ENCODE measurements around the gene STARD9. TPM values are rescaled to one million over a fixed set of nuclear protein-coding genes. Genes with fewer than 3 reads are reported as not detected.

Gene STARD9
- total and polyA plus RNA-seq, 2 of the 13 experiments (the other 11 are each of a cell fraction or from before 2014, with no cell fraction given) = 5.3 to 7.5 TPM

GRCh38 chr15:42604894-42605744 is 29.7 kb downstream of the STARD9 start:
- Histone ChIP-seq H3K9ac (ENCODE audit: insufficient read depth, low read depth, low read length) (no peak overlapping the region), H3K27ac (ENCODE audit: extremely low read length, insufficient read depth, low read length) (no peak overlapping the region), H2AFZ (ENCODE audit: low read length) (no peak overlapping the region), H3K79me2 (ENCODE audit: insufficient read depth, low read length) (no peaks in the 10 kb centered on the region), H3K9me3 (ENCODE audit: low read length) (no peaks in the 10 kb centered on the region), H3K4me1 (ENCODE audit: insufficient read depth, low read length) (peaks cover 11% of the 10 kb centered on the region), H3K4me2 (ENCODE audit: low read depth, low read length) (no peak overlapping the region), H3K27me3 (ENCODE audit: control insufficient read depth in 1 of 2, insufficient read depth in 2 of 2, low read length in 2 of 2) (no peaks in the 10 kb centered on the region), H3K4me3 (replicated peaks in 1 of 3; ENCODE audit: insufficient read depth in 1 of 3, low read depth in 2 of 3, low read length in 3 of 3) (no peak overlapping the region), H3K36me3 (replicated peaks in 1 of 2; ENCODE audit: control insufficient read depth in 1 of 2, insufficient read depth in 2 of 2, low read length in 2 of 2) (no peaks in the 10 kb centered on the region; a peak in 2 of 5 replicates), H4K20me1 (ENCODE audit: insufficient read depth, low read length) (no peaks in the 10 kb centered on the region)
- no TSS peak for BruUV-seq (replicated peaks)
- ChIA-PET POLR2A (no interaction called here), CTCF (ENCODE audit: low intra/inter-chr PET ratio, low total read pairs) (no interaction called here)
- FAIRE-seq (no peak), ATAC-seq (no peak), DNase-seq (ENCODE audit: low spot score) (no peak)
- intact Hi-C loops (cut with micrococcal nuclease; ENCODE audit: unreplicated experiment) = no loop called here
- 98% methylated on average over 8 of the region's 8 CpGs for WGBS (ENCODE audit: low lambda C conversion rate)
- in situ Hi-C loops (cut with HindIII; ENCODE audit: extremely low pct_ligation_motif_present, low pct_unique_long_range_greater_than_20kb) = no loop called here
- TF ChIP-seq ZNF274 (CRISPR knock-in tag; IDR thresholded peaks at IDR 0.05) (no peak), NR2F1 (CRISPR knock-in tag; IDR thresholded peaks at IDR 0.05) (no peak), AHR (CRISPR knock-in tag; IDR thresholded peaks at IDR 0.05) (no peak), MAF1 (CRISPR knock-in tag; IDR thresholded peaks at IDR 0.05; ENCODE audit: borderline replicate concordance) (no peak), ZBTB1 (CRISPR knock-in tag; IDR thresholded peaks at IDR 0.05; ENCODE audit: borderline replicate concordance) (no peak), SOX5 (CRISPR knock-in tag; IDR thresholded peaks at IDR 0.05; ENCODE audit: borderline replicate concordance) (no peak), THAP11 (CRISPR knock-in tag; IDR thresholded peaks at IDR 0.05) (no peak), ZNF512B (CRISPR knock-in tag; IDR thresholded peaks at IDR 0.05; ENCODE audit: borderline replicate concordance) (no peak), RNF219 (CRISPR knock-in tag; IDR thresholded peaks at IDR 0.05) (no peak), MEIS2 (CRISPR knock-in tag; IDR thresholded peaks at IDR 0.05) (no peak), MTA3 (CRISPR knock-in tag; IDR thresholded peaks at IDR 0.05) (no peak), TFDP2 (CRISPR knock-in tag; IDR thresholded peaks at IDR 0.05) (no peak), SETDB1 (CRISPR knock-in tag; IDR thresholded peaks at IDR 0.05; ENCODE audit: borderline replicate concordance) (no peak), ZNF136 (CRISPR knock-in tag; IDR thresholded peaks at IDR 0.05; ENCODE audit: low read depth) (no peak), ZNF749 (CRISPR knock-in tag; IDR thresholded peaks at IDR 0.05; ENCODE audit: borderline replicate concordance) (no peak), MBD4 (IDR thresholded peaks at IDR 0.05; ENCODE audit: borderline replicate concordance, low read length) (no peak)
- TF ChIP-seq, protein P1, sequence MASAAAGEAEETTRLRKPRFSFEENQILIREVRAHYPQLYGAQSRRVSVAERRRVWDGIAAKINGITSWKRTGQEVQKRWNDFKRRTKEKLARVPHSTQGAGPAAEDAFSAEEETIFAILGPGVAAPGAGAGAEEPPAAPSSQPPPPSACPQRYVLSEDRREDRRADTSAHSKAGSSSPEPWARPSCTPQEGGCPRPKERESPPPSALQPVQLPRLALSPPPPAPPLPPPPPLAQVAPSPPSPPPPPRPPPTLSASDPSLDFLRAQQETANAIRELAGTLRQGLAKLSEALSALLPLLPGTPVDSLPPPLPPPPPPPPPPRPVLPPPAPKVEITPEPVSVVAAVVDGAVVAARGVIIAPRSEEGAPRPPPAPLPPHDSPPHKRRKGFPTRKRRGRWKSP (CRISPR knock-in tag; IDR thresholded peaks at IDR 0.05) = no peak
